ENCODE data around the gene ZNF536. TPM values are rescaled to one million over a fixed set of nuclear protein-coding genes. Genes with fewer than 3 reads are reported as not detected.

Gene ZNF536
- total and polyA plus RNA-seq, 2 of the 13 experiments (the other 11 are each of a cell fraction or from before 2014, with no cell fraction given) = not detected

DNA sequence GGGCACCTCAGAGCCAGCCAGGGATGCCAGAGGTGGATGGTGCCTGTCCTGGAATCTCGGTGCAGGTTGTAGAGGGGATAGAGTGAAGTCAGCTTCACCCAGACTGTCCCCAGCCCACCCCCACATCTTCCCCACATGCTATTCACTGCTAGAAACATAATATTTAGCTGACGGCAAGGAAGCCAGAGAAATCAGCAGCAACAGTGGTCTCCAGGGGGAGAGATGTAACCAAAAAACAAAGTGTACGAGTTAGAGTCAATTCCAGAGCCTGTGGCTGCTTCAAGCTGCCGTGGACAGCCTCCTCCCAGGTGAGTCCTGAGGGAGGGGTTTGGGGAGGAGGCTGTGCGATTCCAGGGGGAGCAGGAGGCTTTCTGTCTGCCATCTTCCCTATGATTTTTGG, 97.6 kb downstream of the ZNF536 start:
- 3% methylated on average over 5 of the region's 5 CpGs for WGBS (ENCODE audit: low lambda C conversion rate)
- no TSS peak for BruUV-seq (replicated peaks)
- Histone ChIP-seq H3K4me1 (ENCODE audit: insufficient read depth, low read length) (no peaks in the 10 kb centered on the region), H4K20me1 (ENCODE audit: insufficient read depth, low read length) (no peaks in the 10 kb centered on the region), H3K4me2 (ENCODE audit: low read depth, low read length) (no peak overlapping the region), H3K9ac (ENCODE audit: insufficient read depth, low read depth, low read length) (no peak overlapping the region), H3K79me2 (ENCODE audit: insufficient read depth, low read length) (no peaks in the 10 kb centered on the region), H3K9me3 (ENCODE audit: low read length) (no peaks in the 10 kb centered on the region), H2AFZ (ENCODE audit: low read length) (no peak overlapping the region), H3K27me3 (ENCODE audit: control insufficient read depth in 1 of 2, insufficient read depth in 2 of 2, low read length in 2 of 2) (no peaks in the 10 kb centered on the region), H3K27ac (ENCODE audit: extremely low read length, insufficient read depth, low read length) (no peak overlapping the region), H3K36me3 (replicated peaks in 1 of 2; ENCODE audit: control insufficient read depth in 1 of 2, insufficient read depth in 2 of 2, low read length in 2 of 2) (no peaks in the 10 kb centered on the region), H3K4me3 (replicated peaks in 1 of 3; ENCODE audit: insufficient read depth in 1 of 3, low read depth in 2 of 3, low read length in 3 of 3) (no peak overlapping the region)
- CTCF ChIA-PET (ENCODE audit: low intra/inter-chr PET ratio, low total read pairs) = no interaction called here
- FAIRE-seq (no peak), ATAC-seq (no peak), DNase-seq (ENCODE audit: low spot score) (no peak)
- in situ Hi-C loops (cut with HindIII; ENCODE audit: extremely low pct_ligation_motif_present, low pct_unique_long_range_greater_than_20kb) (no loop called here), intact Hi-C loops (cut with micrococcal nuclease; ENCODE audit: unreplicated experiment) (no loop called here)
- no peak for TF ChIP-seq ZNF816 (CRISPR knock-in tag; IDR thresholded peaks at IDR 0.05; ENCODE audit: borderline replicate concordance)
- TF ChIP-seq, protein P1, sequence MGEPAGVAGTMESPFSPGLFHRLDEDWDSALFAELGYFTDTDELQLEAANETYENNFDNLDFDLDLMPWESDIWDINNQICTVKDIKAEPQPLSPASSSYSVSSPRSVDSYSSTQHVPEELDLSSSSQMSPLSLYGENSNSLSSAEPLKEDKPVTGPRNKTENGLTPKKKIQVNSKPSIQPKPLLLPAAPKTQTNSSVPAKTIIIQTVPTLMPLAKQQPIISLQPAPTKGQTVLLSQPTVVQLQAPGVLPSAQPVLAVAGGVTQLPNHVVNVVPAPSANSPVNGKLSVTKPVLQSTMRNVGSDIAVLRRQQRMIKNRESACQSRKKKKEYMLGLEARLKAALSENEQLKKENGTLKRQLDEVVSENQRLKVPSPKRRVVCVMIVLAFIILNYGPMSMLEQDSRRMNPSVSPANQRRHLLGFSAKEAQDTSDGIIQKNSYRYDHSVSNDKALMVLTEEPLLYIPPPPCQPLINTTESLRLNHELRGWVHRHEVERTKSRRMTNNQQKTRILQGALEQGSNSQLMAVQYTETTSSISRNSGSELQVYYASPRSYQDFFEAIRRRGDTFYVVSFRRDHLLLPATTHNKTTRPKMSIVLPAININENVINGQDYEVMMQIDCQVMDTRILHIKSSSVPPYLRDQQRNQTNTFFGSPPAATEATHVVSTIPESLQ (CRISPR knock-in tag; conservative IDR thresholded peaks at IDR 0.05) = no peak
- TF ChIP-seq, protein P2, sequence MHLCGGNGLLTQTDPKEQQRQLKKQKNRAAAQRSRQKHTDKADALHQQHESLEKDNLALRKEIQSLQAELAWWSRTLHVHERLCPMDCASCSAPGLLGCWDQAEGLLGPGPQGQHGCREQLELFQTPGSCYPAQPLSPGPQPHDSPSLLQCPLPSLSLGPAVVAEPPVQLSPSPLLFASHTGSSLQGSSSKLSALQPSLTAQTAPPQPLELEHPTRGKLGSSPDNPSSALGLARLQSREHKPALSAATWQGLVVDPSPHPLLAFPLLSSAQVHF (CRISPR knock-in tag; IDR thresholded peaks at IDR 0.05) = no peak
- TF ChIP-seq, protein P3, sequence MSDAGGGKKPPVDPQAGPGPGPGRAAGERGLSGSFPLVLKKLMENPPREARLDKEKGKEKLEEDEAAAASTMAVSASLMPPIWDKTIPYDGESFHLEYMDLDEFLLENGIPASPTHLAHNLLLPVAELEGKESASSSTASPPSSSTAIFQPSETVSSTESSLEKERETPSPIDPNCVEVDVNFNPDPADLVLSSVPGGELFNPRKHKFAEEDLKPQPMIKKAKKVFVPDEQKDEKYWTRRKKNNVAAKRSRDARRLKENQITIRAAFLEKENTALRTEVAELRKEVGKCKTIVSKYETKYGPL (CRISPR knock-in tag; IDR thresholded peaks at IDR 0.05) = no peak
- POLR2A ChIA-PET = no interaction called here

DNA sequence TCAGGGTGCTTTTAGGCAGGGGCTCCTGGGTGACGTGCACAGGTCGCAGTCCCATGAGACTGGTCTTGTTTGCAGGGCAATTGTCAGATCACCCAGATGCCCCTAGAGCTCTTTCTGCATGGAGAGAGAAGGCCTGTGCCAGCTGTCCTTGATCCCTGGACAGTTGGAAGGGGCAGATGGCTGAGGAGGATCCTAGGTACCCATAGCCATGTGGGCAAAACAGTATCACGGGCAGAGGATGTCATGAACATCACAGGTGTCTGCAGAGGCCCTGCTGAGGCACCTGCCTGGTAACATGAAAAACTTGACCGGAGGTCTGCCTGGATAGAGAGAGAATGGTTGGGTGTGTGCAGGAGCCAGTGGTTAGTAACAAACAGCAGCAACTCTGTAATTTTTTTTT, 99.3 kb downstream of the ZNF536 start:
- no TSS peak for BruUV-seq (replicated peaks)
- Histone ChIP-seq H3K79me2 (ENCODE audit: insufficient read depth, low read length) (no peaks in the 10 kb centered on the region), H3K36me3 (replicated peaks in 1 of 2; ENCODE audit: control insufficient read depth in 1 of 2, insufficient read depth in 2 of 2, low read length in 2 of 2) (no peaks in the 10 kb centered on the region), H3K4me1 (ENCODE audit: insufficient read depth, low read length) (no peaks in the 10 kb centered on the region), H3K9me3 (ENCODE audit: low read length) (no peaks in the 10 kb centered on the region), H3K27me3 (ENCODE audit: control insufficient read depth in 1 of 2, insufficient read depth in 2 of 2, low read length in 2 of 2) (no peaks in the 10 kb centered on the region), H2AFZ (ENCODE audit: low read length) (no peak overlapping the region), H4K20me1 (ENCODE audit: insufficient read depth, low read length) (no peaks in the 10 kb centered on the region), H3K4me2 (ENCODE audit: low read depth, low read length) (no peak overlapping the region), H3K9ac (ENCODE audit: insufficient read depth, low read depth, low read length) (no peak overlapping the region), H3K27ac (ENCODE audit: extremely low read length, insufficient read depth, low read length) (no peak overlapping the region), H3K4me3 (replicated peaks in 1 of 3; ENCODE audit: insufficient read depth in 1 of 3, low read depth in 2 of 3, low read length in 3 of 3) (no peak overlapping the region)
- POLR2A ChIA-PET = no interaction called here
- ATAC-seq (no peak), FAIRE-seq (no peak), DNase-seq (ENCODE audit: low spot score) (no peak)
- intact Hi-C loops (cut with micrococcal nuclease; ENCODE audit: unreplicated experiment) (no loop called here), in situ Hi-C loops (cut with HindIII; ENCODE audit: extremely low pct_ligation_motif_present, low pct_unique_long_range_greater_than_20kb) (no loop called here)
- WGBS (ENCODE audit: low lambda C conversion rate) = 34% methylated on average over 4 of the region's 4 CpGs
- CTCF ChIA-PET (ENCODE audit: low intra/inter-chr PET ratio, low total read pairs) = no interaction called here
- no peak for TF ChIP-seq SALL2 (CRISPR knock-in tag; IDR thresholded peaks at IDR 0.05)
